ENCODE data around the gene LAMA2.

GRCh38 chr6:129455126-129455769 lies 572.3 kb downstream of the LAMA2 start:
- no peak for TF ChIP-seq CTCF (IDR thresholded peaks at IDR 0.05 in 2 of 3, conservative IDR thresholded peaks at IDR 0.05 in 1 of 3; ENCODE audit: borderline replicate concordance in 1 of 3, insufficient read depth in 1 of 3, low read depth in 2 of 3, low read length in 2 of 3)
- no peak for TF ChIP-seq EZH2 (IDR thresholded peaks at IDR 0.05)
- TF ChIP-seq POLR2A (IDR thresholded peaks at IDR 0.05; ENCODE audit: borderline replicate concordance, extremely low read depth, insufficient read depth, insufficient read length): no peak
- TF ChIP-seq TCF7L2 (IDR thresholded peaks at IDR 0.05; ENCODE audit: borderline replicate concordance, extremely low read depth, insufficient read depth, insufficient read length): no peak
- no peak for TF ChIP-seq REST (IDR thresholded peaks at IDR 0.05; ENCODE audit: low read depth)
- TF ChIP-seq SP1 (IDR thresholded peaks at IDR 0.05; ENCODE audit: low read depth): no peak
- no peak for TF ChIP-seq ATF3 (IDR thresholded peaks at IDR 0.05)
- TF ChIP-seq POLR2AphosphoS5 (IDR thresholded peaks at IDR 0.05; ENCODE audit: low read depth, low read length): no peak
- TF ChIP-seq MAX (IDR thresholded peaks at IDR 0.05): no peak
- TF ChIP-seq ELF1 (IDR thresholded peaks at IDR 0.05; ENCODE audit: borderline replicate concordance, low read depth): no peak
- no peak for TF ChIP-seq JUND (IDR thresholded peaks at IDR 0.05)
- no peak for TF ChIP-seq CEBPB (IDR thresholded peaks at IDR 0.05; ENCODE audit: low read depth)
